ENCODE measurements around the gene PRUNE2.
"Not testable (repeated sequence)": the region's sequence is repeated elsewhere in the genome, so short reads cannot be mapped to it uniquely, and the experiment has no call there.

- TF ChIP-seq CTCF (IDR thresholded peaks at IDR 0.05); TEAD4 (IDR thresholded peaks at IDR 0.05; ENCODE audit: borderline replicate concordance, insufficient read depth); IRF3 (IDR thresholded peaks at IDR 0.05; ENCODE audit: low read depth, low read length); RCOR1 (IDR thresholded peaks at IDR 0.05; ENCODE audit: low read length); POLR2AphosphoS5 (IDR thresholded peaks at IDR 0.05; ENCODE audit: low read depth, low read length); TAF1 (IDR thresholded peaks at IDR 0.05; ENCODE audit: borderline replicate concordance, low read depth, low read length); EP300 (IDR thresholded peaks at IDR 0.05; ENCODE audit: borderline replicate concordance in 1 of 2, low read depth in 1 of 2, low read length in 1 of 2); SMC3 (IDR thresholded peaks at IDR 0.05; ENCODE audit: low read depth, low read length); USF2 (IDR thresholded peaks at IDR 0.05; ENCODE audit: borderline replicate concordance, low read depth, low read length); GABPA (IDR thresholded peaks at IDR 0.05; ENCODE audit: low read depth); NFIC (IDR thresholded peaks at IDR 0.05; ENCODE audit: borderline replicate concordance); JUND (IDR thresholded peaks at IDR 0.05): not testable (repeated sequence)
These were observed 47.7 kb downstream of the PRUNE2 start for GRCh38 chr9:76858248-76858647.
